OCI-LY1 (cell line): ENCODE data around the gene PHLPP1.

Experiments used
- H2AFZ ChIP-seq: fragments of 200-600 bp; sonication (generic), shearing (Covaris generic); 2 replicates; pipeline ENCODE4 v1.6.0; 2014; ENCODE audit warnings: antibody characterized with exemption, mild to moderate bottlenecking, low read length
- H3F3A ChIP-seq: fragments of 200-600 bp; sonication (generic), shearing (Covaris generic); 2 replicates; pipeline ENCODE4 v1.6.0; 2014; ENCODE audit warnings: mild to moderate bottlenecking, antibody characterized with exemption, low read length, moderate library complexity; ENCODE audit not compliant: insufficient read depth
- H3K27ac ChIP-seq: fragments of 200-600 bp; sonication (generic); 2 replicates; pipeline ENCODE4 v1.5.1; 2014; ENCODE audit warnings: low read length, mixed run types, mild to moderate bottlenecking, low read depth; ENCODE audit not compliant: poor library complexity, severe bottlenecking
- H3K27me3 ChIP-seq: fragments of 200-600 bp; sonication (generic); 2 replicates; pipeline ENCODE4 v1.6.0; 2014; ENCODE audit warnings: antibody characterized with exemption, mild to moderate bottlenecking, low read length, moderate library complexity; ENCODE audit not compliant: insufficient read depth
- H3K36me3 ChIP-seq: fragments of 200-600 bp; sonication (generic); 2 replicates; pipeline ENCODE4 v1.6.1; 2014; ENCODE audit warnings: mild to moderate bottlenecking, antibody characterized with exemption, low read length, moderate library complexity, mixed read lengths; ENCODE audit not compliant: insufficient read depth
- H3K4me1 ChIP-seq: fragments of 200-600 bp; sonication (generic); 2 replicates; pipeline ENCODE4 v1.5.1; 2014; ENCODE audit warnings: mild to moderate bottlenecking, low read length, moderate library complexity; ENCODE audit not compliant: insufficient read depth, severe bottlenecking
- H3K4me2 ChIP-seq: fragments of 200-600 bp; sonication (generic), shearing (Covaris generic); 2 replicates; pipeline ENCODE4 v1.6.1; 2014; ENCODE audit warnings: low read length
- H3K4me3 ChIP-seq: fragments of 200-600 bp; sonication (generic); 2 replicates; pipeline ENCODE4 v1.5.1; 2014; ENCODE audit warnings: low read length, low read depth, mild to moderate bottlenecking, mixed read lengths; ENCODE audit not compliant: poor library complexity, severe bottlenecking
- H3K79me2 ChIP-seq: fragments of 200-600 bp; shearing (Covaris generic); 2 replicates; pipeline ENCODE4 v1.6.1; 2016; ENCODE audit warnings: mixed run types, low read length, mixed read lengths; ENCODE audit not compliant: insufficient read depth
- H3K9ac ChIP-seq: fragments of 200-600 bp; sonication (generic), shearing (Covaris generic); 2 replicates; pipeline ENCODE4 v1.6.1; 2014; ENCODE audit warnings: mild to moderate bottlenecking, low read length, mixed read lengths
- H3K9me2 ChIP-seq: fragments of 200-600 bp; sonication (generic), shearing (Covaris generic); 2 replicates; pipeline ENCODE4 v1.6.1; 2014; ENCODE audit warnings: low read depth, mild to moderate bottlenecking, low read length, mixed read lengths
- H3K9me3 ChIP-seq: fragments of 200-600 bp; shearing (Covaris generic); 2 replicates; pipeline ENCODE4 v1.6.1; 2014; ENCODE audit warnings: low read length, mixed read lengths
- H4K20me1 ChIP-seq: fragments of 200-600 bp; sonication (generic), shearing (Covaris generic); 2 replicates; pipeline ENCODE4 v1.6.0; 2016; ENCODE audit warnings: mild to moderate bottlenecking, low read length; ENCODE audit not compliant: insufficient read depth
- CTCF ChIP-seq: fragments of 200-600 bp; sonication (generic), shearing (Covaris generic); IDR thresholded peaks from 2 replicates; pipeline ENCODE4 v1.5.1; 2017; ENCODE audit warnings: mild to moderate bottlenecking, antibody characterized with exemption, low read length, moderate library complexity, mixed read lengths
- EZH2 ChIP-seq: fragments of 200-600 bp; sonication (generic), shearing (Covaris generic); IDR thresholded peaks from 2 replicates; pipeline ENCODE4 v1.8.0; 2017; ENCODE audit warnings: borderline replicate concordance, mixed run types, mild to moderate bottlenecking, antibody characterized with exemption, low read length, moderate library complexity, mixed read lengths

Gene PHLPP1

DNA sequence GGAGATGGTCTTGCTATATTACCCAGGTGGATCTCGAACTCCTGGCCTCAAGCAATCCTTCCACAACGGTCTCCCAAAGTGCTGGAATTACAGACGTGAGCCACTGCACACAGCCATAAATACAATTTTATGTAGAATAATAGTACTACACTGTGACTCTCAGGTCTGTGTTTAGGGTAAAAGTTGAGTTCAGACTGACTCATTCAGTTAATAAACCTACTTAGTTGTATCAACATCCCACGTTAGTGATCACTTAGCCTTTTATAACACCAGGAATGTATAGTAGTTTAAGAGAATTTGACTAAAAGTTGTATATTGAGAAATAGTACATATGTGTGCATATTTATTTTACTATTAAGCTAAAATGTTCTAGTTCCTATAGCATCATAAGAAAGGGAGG lies 237.5 kb downstream of the PHLPP1 start:
- Histone ChIP-seq H3F3A (no peaks in the 10 kb centered on the region), H3K27me3 (no peaks in the 10 kb centered on the region), H3K9me3 (no peaks in the 10 kb centered on the region), H3K9ac (no peak overlapping the region), H4K20me1 (no peaks in the 10 kb centered on the region), H3K36me3 (no peaks in the 10 kb centered on the region), H3K9me2 (no peaks in the 10 kb centered on the region), H3K4me1 (peaks cover 6% of the 10 kb centered on the region), H3K4me3 (no peak overlapping the region), H3K27ac (no peak overlapping the region), H3K4me2 (no peak overlapping the region), H2AFZ (no peak overlapping the region), H3K79me2 (no peaks in the 10 kb centered on the region)
- TF ChIP-seq EZH2 (no peak), CTCF (no peak)

- Histone ChIP-seq H3K9me2 (no peaks in the 10 kb centered on the region), H3F3A (no peaks in the 10 kb centered on the region), H3K9me3 (no peaks in the 10 kb centered on the region), H3K4me2 (no peak overlapping the region), H3K27me3 (no peaks in the 10 kb centered on the region), H3K9ac (no peak overlapping the region), H3K4me3 (no peak overlapping the region), H3K79me2 (no peaks in the 10 kb centered on the region), H3K36me3 (no peaks in the 10 kb centered on the region), H3K4me1 (peaks cover 6% of the 10 kb centered on the region), H3K27ac (no peak overlapping the region), H2AFZ (no peak overlapping the region), H4K20me1 (no peaks in the 10 kb centered on the region)
- TF ChIP-seq CTCF (no peak), EZH2 (no peak)
These were observed 238.3 kb downstream of the PHLPP1 start for GRCh38 chr18:62953663-62954062.

GRCh38 chr18:62954366-62954765 lies 239.0 kb downstream of the PHLPP1 start:
- H3K27me3 ChIP-seq, result no peaks in the 10 kb centered on the region
- H4K20me1 ChIP-seq, result no peaks in the 10 kb centered on the region
- peaks cover 6% of the 10 kb centered on the region for H3K4me1 ChIP-seq
- no peaks in the 10 kb centered on the region for H3K79me2 ChIP-seq
- no peak overlapping the region for H3K4me3 ChIP-seq
- no peak for TF ChIP-seq EZH2
- TF ChIP-seq CTCF, result no peak
- H3F3A ChIP-seq, result no peaks in the 10 kb centered on the region
- H3K36me3 ChIP-seq, result no peaks in the 10 kb centered on the region
- H3K9ac ChIP-seq, result no peak overlapping the region
- H3K9me3 ChIP-seq, result no peaks in the 10 kb centered on the region
- H2AFZ ChIP-seq, result no peak overlapping the region
- no peak overlapping the region for H3K27ac ChIP-seq
- no peaks in the 10 kb centered on the region for H3K9me2 ChIP-seq
- no peak overlapping the region for H3K4me2 ChIP-seq
